HG03066 (cell line): Measurements from ENCODE around the gene NKAIN2.

ENCODE experiments used
- ATAC-seq: cut with Tn5 transposase; IDR thresholded peaks from one replicate; pipeline ENCODE4 v1.9.1; 2021; ENCODE audit warnings: low read depth; ENCODE audit not compliant: unreplicated experiment

The NKAIN2 gene

GRCh38 chr6:124069230-124069950, 265.7 kb downstream of the NKAIN2 start:
- no peak for ATAC-seq

- no peak for ATAC-seq
Observed at GRCh38 chr6:124073021-124073420, 269.4 kb downstream of the NKAIN2 start.

GRCh38 chr6:124073820-124074587, 270.3 kb downstream of the NKAIN2 start:
- ATAC-seq: no peak

- ATAC-seq: no peak
Observed at GRCh38 chr6:124074606-124075005, 270.9 kb downstream of the NKAIN2 start.

- no peak for ATAC-seq
Observed at GRCh38 chr6:124076336-124077048, 272.8 kb downstream of the NKAIN2 start.

- ATAC-seq: no peak
Observed at GRCh38 chr6:124078169-124078568, 274.5 kb downstream of the NKAIN2 start.

GRCh38 chr6:124080483-124080882, 276.8 kb downstream of the NKAIN2 start:
- ATAC-seq: no peak

- ATAC-seq: no peak
Observed at GRCh38 chr6:124090491-124090890, 286.8 kb downstream of the NKAIN2 start.

- no peak for ATAC-seq
Observed at GRCh38 chr6:124099520-124099919, 295.9 kb downstream of the NKAIN2 start.

- no peak for ATAC-seq
Observed at GRCh38 chr6:124110514-124110913, 306.8 kb downstream of the NKAIN2 start.

GRCh38 chr6:124119596-124119995, 315.9 kb downstream of the NKAIN2 start:
- no peak for ATAC-seq

GRCh38 chr6:124123617-124124209, 320.0 kb downstream of the NKAIN2 start:
- no peak for ATAC-seq

GRCh38 chr6:124131259-124131658, 327.6 kb downstream of the NKAIN2 start:
- no peak for ATAC-seq

- ATAC-seq: no peak
Observed at GRCh38 chr6:124131779-124132178, 328.1 kb downstream of the NKAIN2 start.

- ATAC-seq: no peak
Observed at GRCh38 chr6:124132256-124132655, 328.6 kb downstream of the NKAIN2 start.

GRCh38 chr6:124142852-124143251, 339.2 kb downstream of the NKAIN2 start:
- ATAC-seq: no peak

- ATAC-seq: no peak
Observed at GRCh38 chr6:124143435-124143834, 339.8 kb downstream of the NKAIN2 start.

- no peak for ATAC-seq
Observed at GRCh38 chr6:124147621-124148020, 344.0 kb downstream of the NKAIN2 start.

GRCh38 chr6:124148236-124148957, 344.7 kb downstream of the NKAIN2 start:
- no peak for ATAC-seq

- no peak for ATAC-seq
Observed at GRCh38 chr6:124149646-124150045, 346.0 kb downstream of the NKAIN2 start.
